ENCODE measurements around the gene HMGCR. TPM values are rescaled to one million over a fixed set of nuclear protein-coding genes. Genes with fewer than 3 reads are reported as not detected.
A peak's percentile ranks its signal among the peaks of the same experiment; 100 is the strongest.

The HMGCR gene
- total RNA-seq, 2 donors from 2014 or later: 49.9 to 53.1 TPM

DNA sequence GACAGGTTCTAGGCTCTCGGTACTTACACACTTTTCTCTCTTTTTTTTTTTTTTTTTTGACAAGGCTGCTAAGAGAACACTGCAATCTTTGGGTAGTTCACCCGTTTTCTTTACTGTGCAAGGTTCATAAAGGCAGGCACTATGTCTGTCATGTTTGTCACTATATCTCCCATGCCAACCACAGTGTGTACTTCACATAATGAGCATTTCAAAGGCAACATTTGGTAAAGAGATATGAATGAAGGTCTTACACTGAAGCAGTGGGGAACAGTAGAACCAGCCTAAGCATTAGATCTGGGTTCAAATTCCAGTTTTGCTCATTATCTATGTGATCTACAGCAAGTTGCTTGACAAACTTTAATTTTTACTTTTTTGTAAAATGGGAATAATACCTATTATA is 1.5 kb upstream of the HMGCR start:
- Mint-ChIP-seq H3K9me3 (no peaks in the 10 kb centered on the region), H3K36me3 (peaks cover 13 to 15% of the 10 kb centered on the region in 2 donors), H3K27ac (no peak overlapping the region)
- DNase-seq (ENCODE audit: low spot score in 2 of 2) (no peak), ATAC-seq (no peak)

DNA sequence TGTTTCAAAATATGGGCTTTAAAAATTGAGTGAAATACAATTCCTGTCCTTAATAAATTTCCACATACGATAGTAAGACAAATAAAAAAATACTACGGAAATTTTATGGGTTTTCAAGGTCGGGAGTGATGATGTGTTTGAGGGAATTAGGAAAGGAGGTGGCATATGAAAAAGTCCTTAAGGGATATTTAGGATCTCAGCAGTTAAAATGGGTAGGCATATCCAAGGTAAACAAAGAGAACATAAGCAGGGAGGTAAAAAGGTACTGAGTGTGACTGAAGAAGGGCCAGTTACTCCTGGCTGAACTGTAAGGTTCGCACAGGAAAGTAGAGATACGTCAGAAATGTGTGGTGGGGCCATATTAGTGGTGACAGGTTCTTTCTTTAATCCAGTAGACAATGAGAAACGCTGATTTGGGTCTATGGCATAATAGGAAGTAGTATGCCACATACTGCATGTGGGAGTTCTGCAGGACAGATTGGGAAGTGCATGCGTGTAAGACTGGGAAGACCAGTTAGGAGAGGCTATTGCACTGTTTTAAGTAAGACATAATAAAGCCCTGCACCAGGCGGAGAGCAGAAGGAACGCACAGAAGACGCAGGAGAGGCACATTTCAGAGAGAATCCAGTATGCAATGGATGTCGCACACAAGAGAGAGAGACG is 937 bp upstream of the HMGCR start:
- ATAC-seq: peak in 1 of 2 donors; percentile 2

DNA sequence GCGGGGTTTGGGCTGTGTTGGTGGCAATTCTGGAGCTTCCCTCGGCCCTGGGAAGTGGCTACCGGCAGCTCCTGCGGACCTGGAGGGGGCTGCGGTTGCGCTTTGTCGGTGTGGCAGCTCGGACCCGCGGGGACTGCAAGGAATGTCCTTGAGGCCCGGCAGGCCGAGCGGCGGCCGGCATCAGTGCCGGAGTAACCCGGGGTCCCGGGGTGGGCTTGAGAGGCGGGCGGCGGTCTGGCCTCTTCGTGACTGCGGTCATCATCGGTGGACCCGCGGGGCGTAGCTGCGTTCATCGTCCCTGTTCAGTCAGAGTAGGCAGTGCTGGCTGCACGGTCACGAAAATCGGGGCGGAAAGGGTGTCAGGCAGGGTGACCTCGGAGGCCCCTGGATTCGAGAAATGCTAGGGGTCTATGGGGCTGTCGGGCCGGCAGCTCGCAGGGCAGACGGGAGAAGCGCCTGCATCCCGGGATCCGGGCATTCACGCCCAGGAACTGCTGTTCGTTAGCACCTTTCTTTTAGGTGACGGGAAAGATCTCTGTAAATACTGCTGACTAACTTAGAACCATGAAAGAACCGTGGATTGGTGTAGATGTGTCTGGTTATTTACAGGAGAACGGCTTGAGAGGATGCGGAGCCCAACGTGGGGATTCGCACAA is 474 bp downstream of the HMGCR start:
- Mint-ChIP-seq H3K9me3 (no peaks in the 10 kb centered on the region), H3K36me3 (peaks cover 13 to 15% of the 10 kb centered on the region in 2 donors), H3K27ac (no peak overlapping the region)
- DNase-seq (ENCODE audit: low spot score in 2 of 2): peak; percentile 32 to 65
- no peak for ATAC-seq

More for the DNA sequence above, 937 bp upstream of the HMGCR start:
- Mint-ChIP-seq H3K36me3 (peaks cover 13 to 15% of the 10 kb centered on the region in 2 donors), H3K27ac (no peak overlapping the region), H3K9me3 (no peaks in the 10 kb centered on the region)
- peak in 1 of 2 donors; percentile 16 for DNase-seq (ENCODE audit: low spot score in 2 of 2)

DNA sequence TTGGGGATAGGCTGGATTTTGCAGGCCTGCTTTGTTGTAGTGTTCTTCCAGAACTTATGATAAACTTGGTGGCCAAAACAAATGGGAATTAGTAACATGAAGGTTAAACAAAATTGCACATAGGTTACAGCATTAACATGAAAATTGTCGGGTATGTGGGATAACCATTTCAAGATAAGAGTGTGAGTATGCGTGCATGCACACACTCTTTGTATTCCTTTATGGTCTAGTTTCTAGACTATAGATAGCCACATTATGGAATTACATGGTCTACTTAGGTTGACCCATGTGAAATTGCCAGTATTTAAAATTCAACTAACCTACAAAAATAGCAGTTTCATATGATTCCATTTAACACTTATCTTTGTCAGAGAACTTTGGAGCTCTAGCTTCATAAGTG is 1.4 kb downstream of the HMGCR start:
- no peak overlapping the region for H3K27ac Mint-ChIP-seq
- H3K36me3 Mint-ChIP-seq: peaks cover 13 to 15% of the 10 kb centered on the region in 2 donors
- DNase-seq (ENCODE audit: low spot score in 2 of 2) (no peak), ATAC-seq (no peak)
- H3K9me3 Mint-ChIP-seq: no peaks in the 10 kb centered on the region

DNA sequence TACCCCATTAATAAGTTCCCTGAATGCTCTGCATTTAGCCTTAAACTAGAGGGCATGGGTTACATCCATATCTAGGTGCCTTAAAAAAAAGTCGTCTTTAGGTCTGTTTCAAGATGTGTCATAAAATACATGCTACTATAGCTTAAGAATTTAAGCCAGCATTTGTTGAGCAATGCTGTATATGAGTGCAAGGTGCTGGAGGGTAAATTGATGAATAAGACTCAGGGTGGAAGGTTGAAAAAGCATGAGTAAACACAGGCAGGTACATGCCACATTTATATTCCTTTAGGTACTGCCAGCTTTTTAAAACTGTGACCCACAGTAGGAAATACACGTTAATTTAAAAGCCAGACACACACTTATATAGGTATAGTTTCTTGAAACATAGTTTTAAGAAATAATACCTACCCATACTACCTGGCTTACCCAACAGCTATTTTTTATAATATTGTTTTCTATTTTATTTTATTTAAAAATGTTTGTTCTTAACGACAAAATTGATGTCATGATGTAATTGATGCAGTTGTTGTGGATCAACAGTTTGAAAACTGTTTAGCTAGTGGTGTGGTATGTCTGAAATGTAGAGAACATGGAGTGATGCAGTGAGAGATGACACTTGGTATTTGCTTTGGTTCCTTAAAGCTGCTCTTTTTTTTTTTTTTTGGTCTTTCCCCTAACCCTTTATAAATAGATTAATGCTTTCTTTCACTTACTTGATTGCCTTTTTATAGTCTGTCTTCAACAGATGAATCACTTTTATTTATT is 3.9 kb downstream of the HMGCR start:
- H3K36me3 Mint-ChIP-seq: peaks cover 13 to 15% of the 10 kb centered on the region in 2 donors
- no peaks in the 10 kb centered on the region for H3K9me3 Mint-ChIP-seq
- no peak for ATAC-seq
- DNase-seq (ENCODE audit: low spot score in 2 of 2): no peak
- H3K27ac Mint-ChIP-seq: no peak overlapping the region

DNA sequence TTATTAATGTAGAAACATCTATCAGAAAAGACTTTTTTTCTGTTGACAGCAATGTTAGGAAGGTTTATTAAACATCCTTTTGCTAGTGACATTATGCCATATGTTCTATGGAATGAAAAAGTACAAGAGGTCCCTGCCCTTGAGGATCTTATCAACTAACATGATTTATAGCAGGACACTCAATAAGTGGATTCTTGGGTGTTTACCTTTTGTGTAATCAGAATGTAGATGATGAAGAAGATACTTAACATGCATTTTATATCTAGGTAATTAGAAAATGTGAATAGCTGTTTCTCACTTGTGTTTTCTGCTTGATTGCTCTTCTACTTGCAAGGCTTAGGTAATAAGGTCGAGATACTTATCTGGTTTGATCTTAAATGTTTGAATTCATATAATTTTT is 4.9 kb downstream of the HMGCR start:
- Mint-ChIP-seq H3K36me3 (peaks cover 13 to 15% of the 10 kb centered on the region in 2 donors), H3K27ac (no peak overlapping the region), H3K9me3 (no peaks in the 10 kb centered on the region)
- no peak for ATAC-seq
- DNase-seq (ENCODE audit: low spot score in 2 of 2): no peak

DNA sequence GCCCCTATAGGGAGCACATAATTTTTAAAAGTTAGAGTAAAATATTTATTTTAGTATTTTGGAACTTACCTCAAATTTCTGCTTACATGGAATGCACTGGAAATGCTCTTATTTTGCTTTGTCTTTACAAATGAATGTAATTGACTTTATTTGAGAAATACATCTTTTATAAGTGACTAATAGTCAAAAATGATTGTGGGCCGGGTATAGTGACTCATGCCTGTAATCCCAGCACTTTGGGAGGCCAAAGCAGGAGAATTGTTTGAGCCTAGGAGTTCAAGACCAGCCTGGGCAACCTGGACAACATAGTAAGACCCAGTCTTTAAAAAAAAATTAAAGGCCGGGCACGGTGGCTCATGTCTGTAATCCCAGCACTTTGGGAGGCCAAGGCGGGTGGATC is 5.8 kb downstream of the HMGCR start:
- ATAC-seq: no peak
- no peaks in the 10 kb centered on the region for H3K9me3 Mint-ChIP-seq
- DNase-seq (ENCODE audit: low spot score in 2 of 2): no peak
- H3K36me3 Mint-ChIP-seq: peaks cover 11 to 15% of the 10 kb centered on the region in 2 donors
- no peak overlapping the region for H3K27ac Mint-ChIP-seq

DNA sequence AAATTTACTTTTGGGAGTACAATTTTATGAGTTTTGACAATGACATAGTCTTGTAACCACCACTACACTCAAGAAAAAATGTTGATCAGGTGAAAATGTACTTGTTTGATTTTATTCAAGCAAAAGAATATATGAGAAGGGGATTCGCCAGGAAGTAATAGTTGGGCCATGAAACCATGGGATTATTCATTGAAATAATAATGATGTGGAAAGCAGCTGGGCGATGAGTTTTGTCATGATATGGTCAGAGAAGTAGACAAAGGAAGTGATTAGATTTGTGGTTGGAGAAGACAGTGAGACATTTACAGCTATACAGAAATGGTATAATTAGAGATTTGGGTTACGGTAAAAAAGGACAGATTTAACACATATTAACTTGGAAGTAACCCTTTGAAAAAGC is 11.2 kb downstream of the HMGCR start:
- no peak for DNase-seq (ENCODE audit: low spot score in 2 of 2)
- Mint-ChIP-seq H3K27ac (no peak overlapping the region), H3K36me3 (peaks cover 4 to 19% of the 10 kb centered on the region in 2 donors), H3K9me3 (no peaks in the 10 kb centered on the region)
- ATAC-seq: no peak

DNA sequence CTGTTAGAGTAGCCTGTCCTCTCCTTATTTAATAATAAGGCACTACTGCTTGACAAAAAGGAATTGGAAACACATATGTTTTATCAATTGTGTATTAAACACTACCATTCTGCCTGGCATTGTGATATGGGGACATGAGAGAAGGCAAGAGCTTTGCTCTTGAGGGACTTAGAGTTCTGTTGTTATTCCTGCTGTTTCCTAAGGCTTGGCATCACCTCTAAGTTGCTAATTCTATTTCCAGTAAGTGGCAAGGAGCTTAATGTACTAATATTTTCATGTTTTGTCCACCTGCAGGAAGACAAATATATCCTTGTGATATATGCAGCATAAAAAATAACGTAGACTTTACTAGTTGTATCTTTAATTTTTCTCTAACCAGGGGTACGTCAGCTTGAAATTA is 12.6 kb downstream of the HMGCR start:
- no peaks in the 10 kb centered on the region for H3K9me3 Mint-ChIP-seq
- no peak for ATAC-seq
- H3K36me3 Mint-ChIP-seq: peaks cover 4 to 19% of the 10 kb centered on the region in 2 donors
- no peak overlapping the region for H3K27ac Mint-ChIP-seq
- no peak for DNase-seq (ENCODE audit: low spot score in 2 of 2)

DNA sequence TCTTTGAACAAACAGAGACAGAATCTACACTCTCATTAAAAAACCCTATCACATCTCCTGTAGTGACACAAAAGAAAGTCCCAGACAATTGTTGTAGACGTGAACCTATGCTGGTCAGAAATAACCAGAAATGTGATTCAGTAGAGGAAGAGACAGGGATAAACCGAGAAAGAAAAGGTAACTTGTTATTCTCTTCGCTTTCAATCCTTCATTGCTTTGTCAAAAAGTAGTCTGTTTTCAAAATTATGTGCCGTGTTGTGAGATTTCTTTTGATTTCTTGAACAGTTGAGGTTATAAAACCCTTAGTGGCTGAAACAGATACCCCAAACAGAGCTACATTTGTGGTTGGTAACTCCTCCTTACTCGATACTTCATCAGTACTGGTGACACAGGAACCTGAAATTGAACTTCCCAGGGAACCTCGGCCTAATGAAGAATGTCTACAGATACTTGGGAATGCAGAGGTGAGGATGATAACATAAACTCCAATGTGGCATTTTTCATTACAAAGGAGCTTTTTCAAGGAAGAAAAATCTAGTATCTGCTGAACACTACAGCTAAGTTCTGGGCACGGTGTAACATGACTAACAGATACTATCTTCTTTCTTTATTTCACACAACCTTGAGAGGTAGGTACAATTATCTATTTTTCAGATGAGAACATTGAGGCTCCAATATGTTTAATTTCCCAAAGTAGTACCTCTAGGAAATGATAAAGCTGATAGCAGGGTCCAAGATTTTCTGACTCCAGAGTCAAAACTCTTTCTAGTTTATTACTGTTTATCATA is 14.3 kb downstream of the HMGCR start:
- peaks cover 11 to 24% of the 10 kb centered on the region in 2 donors for H3K36me3 Mint-ChIP-seq
- ATAC-seq (peak; percentile 87 to 94), DNase-seq (ENCODE audit: low spot score in 2 of 2) (no peak)
- no peaks in the 10 kb centered on the region for H3K9me3 Mint-ChIP-seq
- peak overlapping the region; percentile 3 to 80 for H3K27ac Mint-ChIP-seq

DNA sequence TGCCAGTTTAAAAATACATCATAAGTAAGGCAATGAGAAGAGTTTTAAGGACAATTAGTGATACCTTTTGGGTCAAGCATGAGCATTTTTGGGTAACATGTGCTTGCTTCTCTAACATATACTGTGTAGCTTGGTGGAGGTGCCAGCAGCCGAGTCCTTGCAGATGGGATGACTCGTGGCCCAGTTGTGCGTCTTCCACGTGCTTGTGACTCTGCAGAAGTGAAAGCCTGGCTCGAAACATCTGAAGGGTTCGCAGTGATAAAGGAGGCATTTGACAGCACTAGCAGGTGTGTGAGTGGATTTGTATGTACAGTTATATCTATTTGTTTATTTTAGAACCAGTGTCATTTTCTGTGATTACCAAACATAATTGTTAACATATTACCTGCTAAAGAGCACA is 18.2 kb downstream of the HMGCR start:
- DNase-seq (ENCODE audit: low spot score in 2 of 2): no peak
- Mint-ChIP-seq H3K36me3 (peaks cover 16 to 23% of the 10 kb centered on the region in 2 donors), H3K27ac (peak overlapping the region in 1 of 2 donors; percentile 32), H3K9me3 (no peaks in the 10 kb centered on the region)
- ATAC-seq: no peak

DNA sequence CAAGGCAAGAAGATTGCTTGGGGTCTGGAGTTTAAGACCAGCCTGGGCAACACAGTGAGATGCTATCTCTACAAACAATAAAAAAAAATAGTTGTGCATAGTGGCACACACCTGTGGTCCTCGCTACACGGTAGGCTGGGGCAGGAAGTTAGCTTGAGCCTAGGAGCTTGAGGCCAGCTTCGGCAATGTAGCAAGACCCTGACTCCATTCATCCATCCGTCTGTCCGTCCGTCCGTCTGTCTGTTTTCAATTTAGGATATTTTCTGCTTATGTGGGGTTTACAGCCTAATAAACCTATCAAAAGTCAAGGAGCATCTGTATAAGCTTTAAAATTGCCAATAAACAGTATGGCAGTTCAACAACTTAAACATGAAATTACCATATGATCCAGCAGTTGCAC is 19.7 kb downstream of the HMGCR start:
- peaks cover 16 to 25% of the 10 kb centered on the region in 2 donors for H3K36me3 Mint-ChIP-seq
- DNase-seq (ENCODE audit: low spot score in 2 of 2): no peak
- no peak for ATAC-seq
- no peak overlapping the region for H3K27ac Mint-ChIP-seq
- no peaks in the 10 kb centered on the region for H3K9me3 Mint-ChIP-seq

DNA sequence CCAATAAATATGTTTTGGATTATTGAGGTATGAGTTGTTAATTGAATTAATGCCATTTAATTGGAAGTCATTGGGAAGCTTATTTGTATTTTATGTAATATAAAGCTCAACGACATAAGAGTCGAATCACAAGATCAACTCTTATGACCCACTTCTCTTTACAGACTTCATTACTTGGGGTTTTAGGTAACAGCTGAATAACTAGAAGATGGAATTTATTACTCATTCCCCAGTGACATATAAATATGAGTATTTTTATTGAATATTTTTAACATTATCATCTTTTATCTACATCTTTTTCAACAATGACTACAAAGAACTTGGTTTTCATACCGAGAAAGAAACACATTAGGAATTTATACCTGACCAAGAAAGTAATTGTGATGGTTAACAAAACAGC is 21.1 kb downstream of the HMGCR start:
- H3K36me3 Mint-ChIP-seq: peaks cover 16 to 25% of the 10 kb centered on the region in 2 donors
- no peak overlapping the region for H3K27ac Mint-ChIP-seq
- no peaks in the 10 kb centered on the region for H3K9me3 Mint-ChIP-seq
- ATAC-seq (no peak), DNase-seq (ENCODE audit: low spot score in 2 of 2) (no peak)

DNA sequence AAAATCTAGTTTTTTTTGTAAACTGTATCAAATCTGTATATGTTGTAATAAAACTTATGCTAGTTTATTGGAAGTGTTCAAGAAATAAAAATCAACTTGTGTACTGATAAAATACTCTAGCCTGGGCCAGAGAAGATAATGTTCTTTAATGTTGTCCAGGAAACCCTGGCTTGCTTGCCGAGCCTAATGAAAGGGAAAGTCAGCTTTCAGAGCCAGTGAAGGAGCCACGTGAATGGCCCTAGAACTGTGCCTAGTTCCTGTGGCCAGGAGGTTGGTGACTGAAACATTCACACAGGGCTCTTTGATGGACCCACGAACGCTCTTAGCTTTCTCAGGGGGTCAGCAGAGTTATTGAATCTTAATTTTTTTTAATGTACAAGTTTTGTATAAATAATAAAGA is 24.3 kb downstream of the HMGCR start:
- Mint-ChIP-seq H3K27ac (peak overlapping the region in 1 of 2 donors; percentile 18), H3K9me3 (no peaks in the 10 kb centered on the region), H3K36me3 (peaks cover 9 to 20% of the 10 kb centered on the region in 2 donors)
- no peak for DNase-seq (ENCODE audit: low spot score in 2 of 2)
- no peak for ATAC-seq

DNA sequence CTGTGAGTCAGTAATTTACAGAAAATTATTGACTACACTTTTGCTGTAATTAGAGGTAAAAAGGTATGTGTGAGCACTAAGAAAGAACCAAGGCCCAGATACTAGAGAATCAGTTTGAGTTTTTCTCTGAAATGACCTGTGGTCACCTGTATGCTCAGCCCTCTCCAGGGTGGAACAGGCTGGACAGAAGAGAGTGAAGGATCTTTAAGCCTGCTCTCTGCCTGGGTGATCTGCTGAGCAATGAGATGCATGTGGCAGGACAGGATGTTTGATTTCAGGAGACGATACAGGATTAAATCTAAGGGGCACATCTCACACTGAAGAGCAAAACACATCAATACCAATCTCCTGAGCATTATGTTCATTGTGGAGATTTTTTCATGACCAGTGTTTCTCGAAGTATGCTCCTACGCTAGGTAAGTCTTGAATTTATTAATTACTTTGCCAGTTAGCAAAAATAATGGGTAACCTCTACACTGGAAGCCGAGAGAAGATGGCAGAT is 25.5 kb downstream of the HMGCR start:
- H3K9me3 Mint-ChIP-seq: no peaks in the 10 kb centered on the region

DNA sequence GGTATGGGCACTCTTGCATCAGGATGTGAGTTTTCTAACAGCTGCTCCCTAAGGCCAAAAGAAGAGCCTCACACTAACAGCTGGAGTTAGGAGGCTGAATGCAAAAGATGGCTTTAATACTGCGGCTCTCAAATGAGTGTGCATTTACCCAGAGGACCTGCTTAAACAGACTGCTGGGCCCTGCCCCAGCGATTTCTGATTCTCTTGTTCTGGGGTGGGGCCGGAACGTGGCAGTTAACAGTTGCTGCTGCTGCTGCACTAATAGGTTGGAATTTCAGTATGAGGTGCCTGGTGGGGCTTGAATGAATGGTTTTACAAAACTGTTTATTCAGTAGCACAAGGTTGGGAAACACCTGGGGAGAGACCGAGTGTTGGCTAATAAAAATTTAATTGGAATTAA is 26.1 kb downstream of the HMGCR start:
- no peak for ATAC-seq
- peak overlapping the region in 1 of 2 donors; percentile 25 for H3K27ac Mint-ChIP-seq
- no peaks in the 10 kb centered on the region for H3K9me3 Mint-ChIP-seq
- DNase-seq (ENCODE audit: low spot score in 2 of 2): no peak
- peaks cover 0 to 8% of the 10 kb centered on the region in 2 donors for H3K36me3 Mint-ChIP-seq

More for the DNA sequence above, 25.5 kb downstream of the HMGCR start:
- no peak for ATAC-seq
- DNase-seq (ENCODE audit: low spot score in 2 of 2): no peak
- Mint-ChIP-seq H3K27ac (peak overlapping the region in 1 of 2 donors; percentile 18), H3K36me3 (peaks cover 1 to 10% of the 10 kb centered on the region in 2 donors)

All from activated naive CD4-positive, alpha-beta T cell treated with anti-CD3 and anti-CD28 coated beads, Interleukin-2, amount 50 U/mL, for 72 hours (primary cell).